PC-3 (cell line): ENCODE measurements around the gene BCAS1. TPM values are rescaled to one million over a fixed set of nuclear protein-coding genes. Genes with fewer than 3 reads are reported as not detected.

Experiments used
- ATAC-seq: fragments of 200-7000 bp; cut with Tn5 transposase; 2 replicates; pipeline ENCODE4 v1.9.1; 2020; ENCODE audit warnings: mild to moderate bottlenecking, moderate library complexity
- BruUV-seq: library from RNA; stranded (reverse); fragments of 400-500 nt; replicated peaks from 2 replicates; lab custom pipeline; 2021; lab: Mats Ljungman, UMichigan
- CTCF ChIA-PET: fragments of 300-600 bp; sonication (Branson Sonifier 250); formaldehyde crosslinking; loops from one replicate; lab custom pipeline; 2022; ENCODE audit warnings: antibody characterized with exemption; lab: Charles Lee
- POLR2A ChIA-PET: fragments of 300-600 bp; sonication (Branson Sonifier 250); formaldehyde crosslinking; loops from one replicate; lab custom pipeline; 2022; ENCODE audit warnings: antibody characterized with exemption; ENCODE audit not compliant: unreplicated experiment; lab: Charles Lee
- DNase-seq: peaks from one replicate; pipeline ENCODE4 v3.0.0-alpha.2; 2015
- H2AFZ ChIP-seq: fragments of 300-600 bp; sonication (generic); 2 replicates; pipeline ENCODE4 v1.6.0; 2016; ENCODE audit warnings: antibody characterized with exemption, low read length
- H3F3A ChIP-seq: fragments of 300-600 bp; sonication (generic); one replicate; pipeline ENCODE4 v1.6.0; 2017; ENCODE audit warnings: antibody characterized with exemption, low read length, control low read depth, mild to moderate bottlenecking; ENCODE audit not compliant: unreplicated experiment
- H3K27ac ChIP-seq: fragments of 300-600 bp; sonication (generic); 2 replicates; pipeline ENCODE4 v1.5.1; 2016; ENCODE audit warnings: mild to moderate bottlenecking, low read length
- H3K27me3 ChIP-seq: fragments of 300-600 bp; sonication (generic); 2 replicates; pipeline ENCODE4 v1.6.1; 2016; ENCODE audit warnings: low read length, mixed read lengths
- H3K36me3 ChIP-seq: fragments of 300-600 bp; sonication (generic); 2 replicates; pipeline ENCODE4 v1.6.1; 2016; ENCODE audit warnings: low read depth, mixed run types, low read length, mixed read lengths
- H3K4me1 ChIP-seq: fragments of 300-600 bp; sonication (generic); 2 replicates; pipeline ENCODE4 v1.5.1; 2016; ENCODE audit warnings: low read length; ENCODE audit not compliant: insufficient read depth
- H3K4me2 ChIP-seq: fragments of 300-600 bp; sonication (generic); 2 replicates; pipeline ENCODE4 v1.6.0; 2016; ENCODE audit warnings: low read length
- H3K4me3 ChIP-seq: fragments of 300-600 bp; sonication (generic); 2 replicates; pipeline ENCODE4 v1.5.1; 2016; ENCODE audit warnings: mild to moderate bottlenecking, low read length, mixed read lengths
- H3K79me2 ChIP-seq: fragments of 300-600 bp; sonication (generic); 2 replicates; pipeline ENCODE4 v1.6.1; 2017; ENCODE audit warnings: low read length, mixed read lengths
- H3K9ac ChIP-seq: fragments of 300-600 bp; sonication (generic); 2 replicates; pipeline ENCODE4 v1.6.0; 2016; ENCODE audit warnings: mild to moderate bottlenecking, low read length
- H3K9me2 ChIP-seq: fragments of 300-600 bp; sonication (generic); replicated peaks from 2 replicates; pipeline ENCODE4 v1.6.1; 2016; ENCODE audit warnings: mixed run types, low read length, mixed read lengths
- H3K9me3 ChIP-seq: fragments of 300-600 bp; sonication (generic); 2 replicates; pipeline ENCODE4 v1.6.1; 2016; ENCODE audit warnings: low read length, mixed read lengths
- H4K20me1 ChIP-seq: fragments of 300-600 bp; sonication (generic); 2 replicates; pipeline ENCODE4 v1.6.1; 2016; ENCODE audit warnings: low read length, mixed read lengths
- EZH2 ChIP-seq: fragments of 300-600 bp; sonication (generic); IDR thresholded peaks from one replicate; pipeline ENCODE4 v1.6.1; 2017; ENCODE audit warnings: antibody characterized with exemption, mild to moderate bottlenecking, low read length; ENCODE audit not compliant: unreplicated experiment
- EZH2phosphoT487 ChIP-seq: fragments of 300-600 bp; sonication (generic); IDR thresholded peaks from 2 replicates; pipeline ENCODE4 v1.6.1; 2018; ENCODE audit warnings: mild to moderate bottlenecking, antibody characterized with exemption, low read length, borderline replicate concordance
- intact Hi-C: fragments of 100-400 bp; cut with micrococcal nuclease; formaldehyde crosslinking; loops from 2 replicates; pipeline ENCODE4 v1.9.0; 2023
- total RNA-seq: library from RNA; depleted of rRNA; stranded (reverse); fragments of >200 nt; gene quantifications from 2 replicates; pipeline ENCODE4 v1.2.3, GENCODE V29; 2014
- TF ChIP-seq, protein P1 (sequence below): fragments of 300-600 bp; sonication (generic); conservative IDR thresholded peaks from 2 replicates; pipeline ENCODE4 v1.5.1; 2017; ENCODE audit warnings: antibody characterized with exemption, low read depth, mild to moderate bottlenecking, low read length

Gene BCAS1
- total RNA-seq, 1 experiment from 2014 or later, result 0.18 TPM

DNA sequence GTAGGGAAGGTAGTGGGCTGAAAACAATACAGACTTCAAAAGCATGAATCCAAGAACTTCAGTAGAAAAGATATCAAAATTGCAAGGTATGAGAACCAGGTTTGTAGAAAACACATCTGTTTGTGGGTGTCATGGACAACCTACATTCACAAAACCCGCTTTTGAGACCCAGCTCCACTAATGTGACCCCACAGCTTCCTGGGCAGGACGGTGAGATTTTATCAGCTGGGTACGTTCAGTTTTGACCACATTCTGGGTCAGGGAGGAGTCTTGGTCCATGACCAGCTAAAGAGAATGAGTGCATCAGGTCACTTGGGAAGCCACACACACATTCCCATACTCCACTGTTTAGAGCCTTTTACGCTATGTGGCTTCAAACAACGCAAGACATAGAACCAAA lies 77.1 kb downstream of the BCAS1 start:
- no peak overlapping the region for H3K4me2 ChIP-seq
- no peaks in the 10 kb centered on the region for H3K4me1 ChIP-seq
- no peaks in the 10 kb centered on the region for H3K9me2 ChIP-seq
- no peak overlapping the region for H3K9ac ChIP-seq
- no TSS peak for BruUV-seq
- H3K9me3 ChIP-seq, result no peaks in the 10 kb centered on the region
- no peak overlapping the region for H3K27ac ChIP-seq
- H3K36me3 ChIP-seq, result no peaks in the 10 kb centered on the region
- TF ChIP-seq, protein P1, sequence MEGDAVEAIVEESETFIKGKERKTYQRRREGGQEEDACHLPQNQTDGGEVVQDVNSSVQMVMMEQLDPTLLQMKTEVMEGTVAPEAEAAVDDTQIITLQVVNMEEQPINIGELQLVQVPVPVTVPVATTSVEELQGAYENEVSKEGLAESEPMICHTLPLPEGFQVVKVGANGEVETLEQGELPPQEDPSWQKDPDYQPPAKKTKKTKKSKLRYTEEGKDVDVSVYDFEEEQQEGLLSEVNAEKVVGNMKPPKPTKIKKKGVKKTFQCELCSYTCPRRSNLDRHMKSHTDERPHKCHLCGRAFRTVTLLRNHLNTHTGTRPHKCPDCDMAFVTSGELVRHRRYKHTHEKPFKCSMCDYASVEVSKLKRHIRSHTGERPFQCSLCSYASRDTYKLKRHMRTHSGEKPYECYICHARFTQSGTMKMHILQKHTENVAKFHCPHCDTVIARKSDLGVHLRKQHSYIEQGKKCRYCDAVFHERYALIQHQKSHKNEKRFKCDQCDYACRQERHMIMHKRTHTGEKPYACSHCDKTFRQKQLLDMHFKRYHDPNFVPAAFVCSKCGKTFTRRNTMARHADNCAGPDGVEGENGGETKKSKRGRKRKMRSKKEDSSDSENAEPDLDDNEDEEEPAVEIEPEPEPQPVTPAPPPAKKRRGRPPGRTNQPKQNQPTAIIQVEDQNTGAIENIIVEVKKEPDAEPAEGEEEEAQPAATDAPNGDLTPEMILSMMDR, result no peak
- no peak for TF ChIP-seq EZH2
- TF ChIP-seq EZH2phosphoT487, result no peak
- ChIA-PET CTCF (no interaction called here), POLR2A (no interaction called here)
- no peak overlapping the region for H2AFZ ChIP-seq
- H3K4me3 ChIP-seq, result no peak overlapping the region
- H3K79me2 ChIP-seq, result no peaks in the 10 kb centered on the region
- H3F3A ChIP-seq, result no peaks in the 10 kb centered on the region
- ATAC-seq, result no peak
- intact Hi-C loops, result no loop called here
- no peak for DNase-seq
- no peaks in the 10 kb centered on the region for H4K20me1 ChIP-seq
- peaks cover 87% of the 10 kb centered on the region for H3K27me3 ChIP-seq

GRCh38 chr20:53990768-53991450 lies 79.5 kb downstream of the BCAS1 start:
- Histone ChIP-seq H3K9me3 (no peaks in the 10 kb centered on the region), H3K4me1 (no peaks in the 10 kb centered on the region), H2AFZ (no peak overlapping the region), H3K4me2 (no peak overlapping the region), H3K27me3 (peaks cover 95% of the 10 kb centered on the region), H3K79me2 (no peaks in the 10 kb centered on the region), H3K27ac (no peak overlapping the region), H3K36me3 (no peaks in the 10 kb centered on the region), H3F3A (no peaks in the 10 kb centered on the region), H3K9ac (no peak overlapping the region), H4K20me1 (no peaks in the 10 kb centered on the region), H3K4me3 (no peak overlapping the region), H3K9me2 (no peaks in the 10 kb centered on the region)
- DNase-seq (no peak), ATAC-seq (no peak)
- POLR2A ChIA-PET, result no interaction called here
- CTCF ChIA-PET, result no interaction called here
- no peak for TF ChIP-seq EZH2phosphoT487
- TF ChIP-seq EZH2, result no peak
- TF ChIP-seq, protein P1, result no peak
- intact Hi-C loops, result no loop called here
- BruUV-seq, result no TSS peak

- CTCF ChIA-PET, result no interaction called here
- no peak overlapping the region for H3K9ac ChIP-seq
- no peaks in the 10 kb centered on the region for H4K20me1 ChIP-seq
- POLR2A ChIA-PET, result no interaction called here
- DNase-seq (no peak), ATAC-seq (no peak)
- H3K4me2 ChIP-seq, result no peak overlapping the region
- no peaks in the 10 kb centered on the region for H3K9me3 ChIP-seq
- no TSS peak for BruUV-seq
- no peak overlapping the region for H3K27ac ChIP-seq
- no peaks in the 10 kb centered on the region for H3F3A ChIP-seq
- H3K4me1 ChIP-seq, result no peaks in the 10 kb centered on the region
- no peaks in the 10 kb centered on the region for H3K79me2 ChIP-seq
- peaks cover 92% of the 10 kb centered on the region for H3K27me3 ChIP-seq
- H2AFZ ChIP-seq, result no peak overlapping the region
- TF ChIP-seq EZH2, result no peak
- TF ChIP-seq EZH2phosphoT487, result no peak
- TF ChIP-seq, protein P1, result no peak
- no peaks in the 10 kb centered on the region for H3K36me3 ChIP-seq
- H3K9me2 ChIP-seq, result no peaks in the 10 kb centered on the region
- intact Hi-C loops, result no loop called here
- H3K4me3 ChIP-seq, result no peak overlapping the region
Measured at GRCh38 chr20:53990003-53990402, 80.4 kb downstream of the BCAS1 start.
